ENCODE results near the gene TRIM74. TPM values are rescaled to one million over a fixed set of nuclear protein-coding genes. Genes with fewer than 3 reads are reported as not detected.
"Not testable (repeated sequence)": the region's sequence is repeated elsewhere in the genome, so short reads cannot be mapped to it uniquely, and the experiment has no call there.

The TRIM74 gene
- total and polyA plus RNA-seq, 9 of the 15 experiments (the other 6 are each of a cell fraction or from before 2014, with no cell fraction given) = not detected

DNA sequence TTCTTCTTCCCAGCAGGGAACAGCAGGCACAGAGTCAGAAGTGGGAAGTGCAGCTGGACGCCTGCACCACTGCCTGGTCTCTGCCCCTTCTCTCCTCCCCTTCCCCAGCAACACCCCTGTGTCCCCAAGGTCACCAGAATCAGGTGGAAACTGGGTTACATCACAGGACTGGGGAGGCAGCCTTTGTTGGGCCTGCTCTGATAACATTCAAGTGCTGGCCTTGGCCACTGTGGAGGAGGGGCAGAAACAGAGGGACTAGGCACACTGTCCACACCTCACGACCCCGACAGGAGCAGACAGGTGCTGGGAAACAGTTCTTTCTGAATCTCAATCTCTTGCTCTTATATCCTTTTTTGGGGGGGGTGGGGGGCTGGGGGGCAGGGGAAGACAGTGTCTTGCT lies 2.4 kb downstream of the TRIM74 start:
- BruUV-seq (replicated peaks); H3K27me3 ChIP-seq (ENCODE audit: control insufficient read depth in 2 of 2, insufficient read depth in 2 of 2, low read length in 2 of 2); in situ Hi-C loops (cut with MboI); CTCF ChIA-PET (ENCODE audit: low intra/inter-chr PET ratio); H3K27ac ChIP-seq (ENCODE audit: extremely low read depth, low read depth, low read length); H3K9ac ChIP-seq (ENCODE audit: insufficient read depth in 1 of 2, low read depth in 2 of 2, low read length in 2 of 2); H2AFZ ChIP-seq (ENCODE audit: low read depth, low read length); H3K4me3 ChIP-seq; H4K20me1 ChIP-seq (replicated peaks; ENCODE audit: control insufficient read depth, insufficient read depth, low read length); H3K9me1 ChIP-seq (ENCODE audit: control insufficient read depth, insufficient read depth, low read length); H3K36me3 ChIP-seq (ENCODE audit: control insufficient read depth, insufficient read depth, low read length); FAIRE-seq; H3K9me3 ChIP-seq (replicated peaks; ENCODE audit: control insufficient read depth, insufficient read depth, low read depth, low read length); POLR2A ChIA-PET; H3K4me2 ChIP-seq (ENCODE audit: insufficient read depth, low read length); intact Hi-C loops (cut with micrococcal nuclease); H3K4me1 ChIP-seq (replicated peaks in 1 of 2; ENCODE audit: control insufficient read depth in 2 of 2, insufficient read depth in 2 of 2, low read length in 2 of 2); H3K79me2 ChIP-seq (ENCODE audit: control insufficient read depth, insufficient read depth, low read length): not testable (repeated sequence)
- ATAC-seq (peak; percentile 67), DNase-seq (ENCODE audit: extremely low read depth in 1 of 4, low spot score in 3 of 4) (peak in 1 of 4 experiments; percentile 7)
- TF ChIP-seq ESRRA (IDR thresholded peaks at IDR 0.05; ENCODE audit: borderline replicate concordance, low read depth) = peak; percentile 46; the same call in 1 of the 2 replicates
- WGBS (ENCODE audit: insufficient coverage, low coverage, missing lambda C conversion rate) = 12% methylated on average over 2 of the region's 3 CpGs

DNA sequence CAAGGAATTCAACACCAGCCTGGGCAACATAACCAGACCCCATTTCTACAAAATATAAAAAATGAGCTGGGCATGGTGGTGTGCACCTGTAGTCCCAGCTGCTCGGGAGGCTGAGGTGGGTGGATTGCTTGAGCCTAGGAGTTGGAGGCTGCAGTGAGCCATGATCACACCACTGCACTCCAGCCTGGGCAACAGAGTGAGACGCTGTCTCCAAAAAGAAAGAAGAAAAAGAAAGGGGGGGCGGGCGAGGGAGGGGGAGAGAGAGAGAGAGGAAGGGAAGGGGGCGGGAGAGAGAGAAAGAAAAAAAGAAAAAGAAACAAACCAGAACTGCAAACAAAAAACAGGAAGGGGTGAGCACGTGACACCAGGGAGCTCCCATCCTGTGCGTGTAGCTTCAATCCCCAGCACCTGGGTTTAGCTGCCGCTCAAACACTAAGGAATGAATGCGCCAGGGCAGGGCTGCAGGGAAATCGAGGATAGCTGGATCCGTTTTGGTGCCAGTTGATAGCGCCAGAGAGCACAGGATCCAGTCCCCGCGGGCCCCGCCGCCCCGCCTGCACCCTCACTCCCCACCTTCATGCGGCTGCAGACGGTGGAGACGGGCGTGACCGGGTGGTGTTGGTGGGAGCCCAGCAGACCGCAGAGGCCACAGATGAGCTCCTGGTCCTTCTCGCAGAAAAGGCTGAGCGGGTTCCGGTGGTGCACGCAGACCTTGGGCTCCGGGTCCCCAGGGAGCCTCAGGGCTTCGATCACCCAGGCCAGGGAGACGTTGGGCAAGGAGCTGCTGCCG lies 3.9 kb downstream of the TRIM74 start:
- peak; percentile 30 for ATAC-seq
- CTCF ChIA-PET (ENCODE audit: low intra/inter-chr PET ratio); H4K20me1 ChIP-seq (replicated peaks; ENCODE audit: control insufficient read depth, insufficient read depth, low read length); H3K79me2 ChIP-seq (ENCODE audit: control insufficient read depth, insufficient read depth, low read length); FAIRE-seq; POLR2A ChIA-PET; H3K4me2 ChIP-seq (ENCODE audit: insufficient read depth, low read length); H3K27ac ChIP-seq (ENCODE audit: extremely low read depth, low read depth, low read length); H3K4me3 ChIP-seq; DNase-seq (ENCODE audit: extremely low read depth in 1 of 4, low spot score in 3 of 4); H2AFZ ChIP-seq (ENCODE audit: low read depth, low read length); H3K9me3 ChIP-seq (replicated peaks; ENCODE audit: control insufficient read depth, insufficient read depth, low read depth, low read length); H3K36me3 ChIP-seq (ENCODE audit: control insufficient read depth, insufficient read depth, low read length); intact Hi-C loops (cut with micrococcal nuclease); H3K9me1 ChIP-seq (ENCODE audit: control insufficient read depth, insufficient read depth, low read length); H3K4me1 ChIP-seq (replicated peaks in 1 of 2; ENCODE audit: control insufficient read depth in 2 of 2, insufficient read depth in 2 of 2, low read length in 2 of 2); in situ Hi-C loops (cut with MboI); H3K9ac ChIP-seq (ENCODE audit: insufficient read depth in 1 of 2, low read depth in 2 of 2, low read length in 2 of 2); BruUV-seq (replicated peaks); H3K27me3 ChIP-seq (ENCODE audit: control insufficient read depth in 2 of 2, insufficient read depth in 2 of 2, low read length in 2 of 2): not testable (repeated sequence)
- WGBS (ENCODE audit: insufficient coverage, low coverage, missing lambda C conversion rate) = no CpG with 5 or more reads among the region's 31 CpGs

DNA sequence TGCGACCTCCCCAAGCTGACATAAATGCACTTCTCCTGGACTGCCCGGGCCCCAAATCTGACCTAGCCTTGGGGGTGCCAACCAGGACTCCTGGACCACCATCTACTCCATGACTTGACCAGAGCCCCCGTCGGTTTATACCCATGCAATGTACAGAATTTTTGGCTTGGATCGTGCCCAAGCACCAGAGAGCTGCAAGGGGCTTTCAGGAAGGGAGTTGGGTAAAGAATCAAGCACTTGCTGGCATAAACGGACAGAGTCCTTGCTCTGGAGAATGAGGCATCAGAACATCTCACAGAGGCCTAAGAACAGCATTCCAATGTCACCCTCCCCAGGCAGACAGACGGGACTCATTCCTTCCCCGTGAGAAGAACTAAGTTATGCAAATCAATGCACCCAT lies 6.2 kb downstream of the TRIM74 start:
- ATAC-seq; H3K27me3 ChIP-seq (ENCODE audit: control insufficient read depth in 2 of 2, insufficient read depth in 2 of 2, low read length in 2 of 2); H3K9ac ChIP-seq (ENCODE audit: insufficient read depth in 1 of 2, low read depth in 2 of 2, low read length in 2 of 2); FAIRE-seq; in situ Hi-C loops (cut with MboI); BruUV-seq (replicated peaks); H2AFZ ChIP-seq (ENCODE audit: low read depth, low read length); CTCF ChIA-PET (ENCODE audit: low intra/inter-chr PET ratio); POLR2A ChIA-PET; H3K4me3 ChIP-seq; H3K4me1 ChIP-seq (replicated peaks in 1 of 2; ENCODE audit: control insufficient read depth in 2 of 2, insufficient read depth in 2 of 2, low read length in 2 of 2); H3K9me1 ChIP-seq (ENCODE audit: control insufficient read depth, insufficient read depth, low read length); H3K27ac ChIP-seq (ENCODE audit: extremely low read depth, low read depth, low read length); H3K9me3 ChIP-seq (replicated peaks; ENCODE audit: control insufficient read depth, insufficient read depth, low read depth, low read length); intact Hi-C loops (cut with micrococcal nuclease); H3K36me3 ChIP-seq (ENCODE audit: control insufficient read depth, insufficient read depth, low read length); H3K79me2 ChIP-seq (ENCODE audit: control insufficient read depth, insufficient read depth, low read length); H4K20me1 ChIP-seq (replicated peaks; ENCODE audit: control insufficient read depth, insufficient read depth, low read length); H3K4me2 ChIP-seq (ENCODE audit: insufficient read depth, low read length); DNase-seq (ENCODE audit: extremely low read depth in 1 of 4, low spot score in 3 of 4): not testable (repeated sequence)
- 33% methylated on average over 1 of the region's 8 CpGs for WGBS (ENCODE audit: insufficient coverage, low coverage, missing lambda C conversion rate)

DNA sequence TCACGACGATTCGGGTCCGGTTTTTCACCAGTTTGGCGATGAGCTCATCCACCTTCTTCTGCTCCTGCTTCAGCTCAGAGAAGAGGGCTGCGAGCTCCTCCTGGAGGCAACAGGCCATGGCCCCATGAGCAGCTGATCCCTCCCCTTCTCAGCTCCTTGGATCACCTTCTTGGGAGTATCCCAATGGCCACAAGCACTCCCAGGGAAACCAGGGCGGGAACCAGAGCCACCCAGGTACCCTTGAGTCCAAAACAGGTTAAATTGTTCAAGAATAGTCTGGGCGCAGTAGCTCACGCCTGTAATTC lies 8.0 kb downstream of the TRIM74 start:
- H3K27ac ChIP-seq (ENCODE audit: extremely low read depth, low read depth, low read length); in situ Hi-C loops (cut with MboI); H4K20me1 ChIP-seq (replicated peaks; ENCODE audit: control insufficient read depth, insufficient read depth, low read length); CTCF ChIA-PET (ENCODE audit: low intra/inter-chr PET ratio); FAIRE-seq; POLR2A ChIA-PET; H3K9ac ChIP-seq (ENCODE audit: insufficient read depth in 1 of 2, low read depth in 2 of 2, low read length in 2 of 2); H3K36me3 ChIP-seq (ENCODE audit: control insufficient read depth, insufficient read depth, low read length); H3K4me2 ChIP-seq (ENCODE audit: insufficient read depth, low read length); H3K79me2 ChIP-seq (ENCODE audit: control insufficient read depth, insufficient read depth, low read length); H2AFZ ChIP-seq (ENCODE audit: low read depth, low read length); ATAC-seq; BruUV-seq (replicated peaks); H3K9me1 ChIP-seq (ENCODE audit: control insufficient read depth, insufficient read depth, low read length); H3K27me3 ChIP-seq (ENCODE audit: control insufficient read depth in 2 of 2, insufficient read depth in 2 of 2, low read length in 2 of 2); intact Hi-C loops (cut with micrococcal nuclease); H3K9me3 ChIP-seq (replicated peaks; ENCODE audit: control insufficient read depth, insufficient read depth, low read depth, low read length); H3K4me3 ChIP-seq; H3K4me1 ChIP-seq (replicated peaks in 1 of 2; ENCODE audit: control insufficient read depth in 2 of 2, insufficient read depth in 2 of 2, low read length in 2 of 2); DNase-seq (ENCODE audit: extremely low read depth in 1 of 4, low spot score in 3 of 4): not testable (repeated sequence)
- no CpG with 5 or more reads among the region's 9 CpGs for WGBS (ENCODE audit: insufficient coverage, low coverage, missing lambda C conversion rate)

All from K562 (cell line).